H1 (cell line): ENCODE measurements around the gene COL25A1.

Experiments
- CTCF ChIP-seq, 3 experiments: IDR thresholded peaks; 1 replicate in 2 of 3; 2 replicates in 1 of 3; pipeline versions ENCODE4 v1.5.1 to v1.6.1; 2011; ENCODE audit warnings: low read length in 3 of 3, mild to moderate bottlenecking in 3 of 3, inconsistent platforms in 2 of 3, low read depth in 1 of 3, moderate library complexity in 1 of 3; ENCODE audit not compliant: insufficient read depth in 1 of 3; ENCODE audit errors: control extremely low read depth in 1 of 3
- EP300 ChIP-seq, 2 experiments: IDR thresholded peaks; 1 replicate in 1 of 2; 2 replicates in 1 of 2; pipeline ENCODE4 v1.6.1; 2011 to 2012; ENCODE audit warnings: low read depth in 2 of 2, low read length in 2 of 2, mild to moderate bottlenecking in 2 of 2, borderline replicate concordance in 1 of 2, inconsistent platforms in 1 of 2, moderate library complexity in 1 of 2
- EZH2 ChIP-seq: fragments of 200-600 bp; sonication (generic); IDR thresholded peaks from 2 replicates; pipeline ENCODE4 v1.7.1; 2012; ENCODE audit warnings: low read depth, mild to moderate bottlenecking, moderate library complexity, low read length, inconsistent platforms; ENCODE audit not compliant: severe bottlenecking
- SAP30 ChIP-seq: fragments of 300-600 bp; sonication (generic); IDR thresholded peaks from 2 replicates; pipeline ENCODE4 v1.7.1; 2012; ENCODE audit warnings: low read length, moderate library complexity, mild to moderate bottlenecking, inconsistent platforms; ENCODE audit not compliant: insufficient read depth, insufficient replicate concordance
- SP2 ChIP-seq: IDR thresholded peaks from 2 replicates; pipeline ENCODE4 v1.6.1; 2012; ENCODE audit warnings: mild to moderate bottlenecking, low read length, inconsistent platforms
- TCF12 ChIP-seq: IDR thresholded peaks from 2 replicates; pipeline ENCODE4 v1.6.1; 2011; ENCODE audit warnings: low read depth, mild to moderate bottlenecking, low read length

GRCh38 chr4:109118635-109119034 lies 183.8 kb downstream of the COL25A1 start:
- TF ChIP-seq TCF12 (no peak), EZH2 (no peak), CTCF (IDR thresholded peaks at IDR 0.05; ENCODE audit: control extremely low read depth in 1 of 3, insufficient read depth in 1 of 3, low read depth in 1 of 3, low read length in 3 of 3) (no peak), SAP30 (no peak), EP300 (IDR thresholded peaks at IDR 0.05; ENCODE audit: borderline replicate concordance in 1 of 2, low read depth in 2 of 2, low read length in 2 of 2) (no peak), SP2 (no peak)
